A549 treated with Hydrocortisone at 1 μM for 4 hours (cell line): ENCODE data around the gene FAM222B. TPM values are rescaled to one million over a fixed set of nuclear protein-coding genes. Genes with fewer than 3 reads are reported as not detected.

ENCODE experiments used
- total RNA-seq: library from RNA; stranded (reverse); fragments of 200-300 nt; extraction: Qiagen RNA extraction; gene quantifications from 5 replicates; pipeline ENCODE4 v1.2.3, GENCODE V29; 2022

Gene FAM222B, protein sequence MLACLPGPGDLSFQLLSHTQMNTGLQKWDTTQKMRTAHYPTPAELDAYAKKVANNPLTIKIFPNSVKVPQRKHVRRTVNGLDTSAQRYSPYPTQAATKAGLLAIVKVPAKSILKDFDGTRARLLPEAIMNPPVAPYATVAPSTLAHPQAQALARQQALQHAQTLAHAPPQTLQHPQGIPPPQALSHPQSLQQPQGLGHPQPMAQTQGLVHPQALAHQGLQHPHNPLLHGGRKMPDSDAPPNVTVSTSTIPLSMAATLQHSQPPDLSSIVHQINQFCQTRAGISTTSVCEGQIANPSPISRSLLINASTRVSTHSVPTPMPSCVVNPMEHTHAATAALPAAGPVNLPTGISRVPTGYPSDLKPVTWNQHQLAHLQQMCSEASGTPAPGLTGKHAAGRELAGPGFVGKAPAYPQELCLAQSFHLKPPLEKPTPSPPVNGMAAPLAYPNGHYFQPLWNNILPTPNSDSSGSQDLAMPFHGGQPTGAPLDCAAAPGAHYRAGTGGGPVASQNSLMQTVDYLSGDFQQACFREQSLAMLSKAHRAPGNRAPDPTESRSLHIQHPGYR
- total RNA-seq: 37.6 to 44.6 TPM (median 41.0 TPM) in 5 replicates

DNA sequence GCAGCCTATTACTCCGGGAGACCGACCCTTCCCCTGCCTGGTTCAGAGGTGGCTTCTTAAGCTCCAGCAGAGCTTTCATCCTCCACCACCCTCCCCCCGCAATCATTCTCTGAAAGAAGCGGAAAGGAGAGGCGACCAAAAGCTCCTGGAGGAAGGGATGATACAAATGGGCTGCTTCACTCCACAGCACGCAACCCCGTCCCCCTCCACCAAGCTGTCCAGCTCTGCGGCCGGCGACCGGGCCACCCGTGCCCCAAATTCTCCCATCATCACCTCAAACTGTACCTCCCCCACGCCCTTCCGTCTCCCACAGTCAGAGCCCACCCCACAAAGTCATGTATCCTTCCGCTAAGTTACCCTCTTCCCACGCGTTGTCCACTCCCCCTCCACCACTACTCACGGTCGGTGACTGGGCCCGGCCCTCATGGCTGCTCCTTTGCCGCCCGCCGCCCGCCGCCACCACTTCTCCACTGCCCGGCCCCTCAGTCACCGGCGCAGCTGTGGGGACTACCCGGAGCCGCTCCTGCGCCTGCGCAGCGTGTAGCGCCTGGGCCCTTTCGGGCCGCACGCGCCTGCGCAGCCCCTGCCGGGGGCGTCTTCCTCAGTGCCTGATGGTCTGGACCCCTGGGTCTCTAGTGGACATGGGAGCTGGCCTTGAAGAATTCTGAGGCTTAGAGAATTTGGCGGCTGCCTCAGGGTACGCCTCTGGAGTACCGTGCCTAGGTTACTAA, at the start of gene FAM222B:
FAM222B (minus strand) TSS at position 509 of the 731 bp plus-strand sequence. CDS start 76,123 bp downstream, outside the sequence.

DNA sequence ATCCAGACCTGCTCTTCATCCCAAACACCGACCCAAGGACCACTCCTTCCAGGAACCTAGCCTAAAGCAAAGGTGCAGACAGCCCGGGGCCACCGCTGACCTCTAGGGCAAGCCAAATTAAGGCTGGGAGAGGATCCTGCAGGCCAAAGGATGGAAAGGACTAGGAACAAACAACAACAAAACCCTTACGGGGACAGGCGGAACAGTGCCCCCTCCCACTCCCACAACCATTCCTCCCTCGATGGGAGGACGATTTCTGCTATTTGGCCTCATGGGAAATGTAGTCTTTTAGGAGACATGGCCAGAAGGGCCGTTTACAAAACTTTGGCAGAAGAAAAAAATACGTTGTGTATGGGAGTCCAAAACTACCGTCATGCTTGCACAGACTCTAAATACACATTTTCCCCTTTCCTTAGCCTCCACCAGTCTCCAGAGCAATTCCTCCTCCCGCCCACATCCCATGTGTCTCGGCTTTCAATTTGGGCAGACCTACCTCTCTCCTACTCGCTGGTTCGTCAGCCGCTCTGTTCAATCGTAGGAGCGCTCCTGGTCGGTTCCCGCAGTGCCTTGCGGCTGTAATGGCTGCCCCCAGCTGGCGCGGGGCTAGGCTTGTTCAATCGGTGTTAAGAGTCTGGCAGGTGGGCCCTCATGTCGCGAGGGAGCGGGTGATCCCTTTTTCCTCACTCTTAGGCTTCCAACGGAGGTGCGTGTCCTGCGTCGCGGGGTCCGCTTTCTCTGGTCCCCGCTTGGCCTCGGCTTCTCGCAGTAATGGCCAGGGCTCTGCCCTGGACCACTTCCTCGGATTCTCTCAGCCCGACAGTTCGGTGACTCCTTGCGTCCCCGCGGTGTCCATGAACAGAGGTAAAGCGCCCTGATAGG, 12.1 kb upstream of the FAM222B start, which contains the start of gene ERAL1:
ERAL1 (plus strand) TSS at position 560 of the 879 bp plus-strand sequence; CDS start at position 579, 19 bp downstream.

DNA sequence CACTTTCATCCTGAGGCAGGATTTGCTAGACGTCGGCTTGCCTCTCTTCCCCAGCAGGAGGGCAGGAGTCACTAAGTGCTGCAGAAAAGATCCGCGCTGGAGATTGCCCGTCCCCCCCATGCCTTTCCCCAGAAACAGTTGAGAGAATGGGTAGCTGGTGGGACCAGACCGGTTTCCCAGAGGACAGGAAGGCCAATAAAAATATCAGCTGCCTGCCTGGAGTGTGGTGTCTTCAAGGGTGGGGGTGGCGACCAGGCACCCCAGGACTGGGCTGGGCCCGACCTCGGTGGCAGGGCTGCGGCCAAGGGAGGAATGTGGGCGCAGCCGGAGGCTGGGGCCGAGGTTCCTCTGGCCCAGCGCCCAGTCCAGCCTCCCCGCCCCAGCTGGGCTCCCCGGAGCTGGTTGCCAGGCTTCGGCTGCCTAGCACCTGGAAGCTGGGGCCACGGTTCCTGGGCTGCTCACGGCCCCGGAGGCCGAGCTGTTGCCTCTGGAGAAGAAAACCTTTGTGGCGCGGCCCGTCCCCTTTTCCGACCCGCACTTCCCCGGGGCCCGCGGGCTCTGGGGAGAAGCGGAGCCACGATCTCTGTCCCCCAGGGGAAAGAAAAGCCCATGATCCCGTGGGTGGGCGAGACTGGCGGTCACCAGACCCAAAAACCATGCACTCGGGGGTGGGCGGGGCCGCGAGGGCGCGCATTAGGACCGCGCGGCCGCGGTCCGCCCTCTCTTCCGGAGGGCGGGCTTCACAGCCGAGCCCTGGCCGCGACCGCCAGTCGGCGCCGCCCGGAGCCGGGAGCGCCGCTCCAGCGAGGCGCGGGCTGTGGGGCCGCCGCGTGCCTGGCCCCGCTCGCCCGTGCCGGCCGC, 99.1 kb downstream of the FAM222B start, which contains the start of gene TRAF4:
TRAF4 (plus strand) TSS at position 769 of the 861 bp plus-strand sequence. CDS start 102 bp downstream, outside the sequence.

DNA sequence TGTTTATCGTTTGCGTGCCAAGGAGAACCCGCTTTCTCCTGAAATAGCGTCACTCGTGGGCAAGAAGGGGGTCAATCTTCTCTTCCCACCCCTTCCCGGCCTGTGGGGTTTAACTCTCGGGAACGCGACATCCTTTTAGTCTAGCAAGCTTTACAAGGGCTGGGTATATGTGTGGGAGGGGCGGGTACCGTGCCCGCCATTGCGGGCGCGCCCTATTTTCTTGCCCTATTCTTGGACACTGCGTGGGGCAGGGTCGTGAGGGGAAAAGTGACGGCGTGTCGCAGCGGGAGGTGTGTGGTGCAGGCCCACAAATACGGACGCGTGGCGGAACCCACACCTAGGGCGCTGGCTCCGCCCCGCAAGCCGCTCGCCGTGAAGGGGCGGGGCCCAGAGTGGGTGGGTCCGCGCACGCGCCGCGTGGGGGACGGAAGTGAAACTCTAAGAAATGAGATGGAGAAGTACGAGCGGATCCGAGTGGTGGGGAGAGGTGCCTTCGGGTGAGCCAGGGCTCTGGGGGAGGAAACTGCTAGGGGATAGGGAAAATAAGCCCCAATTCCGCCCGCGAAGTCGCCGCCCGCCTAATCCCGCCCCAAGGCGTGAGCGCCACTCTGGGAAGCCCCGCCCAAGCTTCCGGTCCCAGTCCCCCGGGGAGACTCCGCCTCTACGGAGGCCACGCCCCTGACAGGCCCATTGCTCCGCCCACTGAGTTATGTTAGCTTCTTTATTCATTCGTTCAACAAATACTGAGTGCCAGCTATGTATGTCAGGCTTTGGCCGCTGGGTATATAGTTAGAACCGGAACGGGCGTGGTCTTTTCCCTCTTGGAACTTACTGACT, 114.0 kb downstream of the FAM222B start, which contains the start of gene NEK8:
NEK8 (plus strand) TSS at position 425 of the 837 bp plus-strand sequence; CDS start at position 451, 26 bp downstream.

DNA sequence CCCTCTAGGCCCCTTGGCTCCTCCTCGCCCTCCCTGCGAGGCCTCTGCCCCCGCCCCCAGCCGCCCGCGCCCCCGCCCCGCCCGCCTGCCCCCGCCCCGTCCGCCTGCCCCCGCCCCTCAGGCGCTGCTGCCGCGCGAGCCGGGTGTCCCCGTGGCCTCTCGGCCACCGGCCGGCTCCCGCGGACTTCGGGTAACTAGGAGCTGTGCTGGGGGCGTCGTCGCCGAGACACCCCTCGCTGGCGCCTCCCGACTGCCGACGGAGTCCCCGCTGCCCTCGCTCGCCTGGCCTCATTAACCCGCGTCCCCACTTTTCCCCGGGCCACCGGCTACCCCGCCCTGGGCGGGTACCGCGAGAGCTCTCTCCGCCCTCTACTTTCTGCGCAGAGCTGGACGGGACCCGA, 116.4 kb downstream of the FAM222B start, which contains the start of gene TLCD1:
TLCD1 (minus strand) TSS at position 8 of the 401 bp plus-strand sequence. CDS start 136 bp downstream, outside the sequence.

DNA sequence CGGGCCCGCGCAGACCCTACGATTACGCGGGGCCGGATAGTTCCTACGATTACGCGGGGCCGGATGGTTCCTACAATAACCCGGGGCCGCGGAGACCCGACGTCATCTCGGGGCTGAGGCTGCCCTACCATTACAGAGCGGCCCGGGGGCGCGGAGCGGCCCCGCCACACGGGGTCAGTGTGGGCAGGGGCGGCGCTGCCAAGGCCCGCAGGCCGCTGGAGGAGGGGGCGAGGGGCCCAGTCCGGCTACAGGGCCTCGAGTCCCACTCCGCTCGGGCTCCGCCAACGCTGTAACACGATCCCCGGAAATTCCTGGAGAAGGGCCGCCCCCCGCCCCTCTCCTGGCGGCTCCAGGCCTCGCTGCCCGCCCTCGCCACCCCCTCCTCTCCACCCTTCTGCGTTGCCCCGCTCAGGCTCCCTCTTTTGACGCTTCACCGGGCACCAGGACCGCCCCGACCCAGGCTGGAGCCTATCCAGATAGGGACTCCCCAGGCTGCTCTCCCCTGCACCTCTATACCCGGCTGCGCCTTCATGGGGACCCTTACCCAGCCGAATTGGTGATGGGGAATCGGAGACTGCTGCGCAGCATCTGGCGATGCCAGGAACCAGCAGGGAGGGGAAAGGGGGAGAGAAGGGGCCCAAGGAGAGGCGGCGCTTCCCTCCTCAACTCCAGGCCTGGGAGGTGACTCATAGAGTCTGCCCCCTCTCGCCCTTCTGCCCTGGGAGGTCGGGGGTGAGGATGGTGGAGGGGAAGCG, 124.8 kb downstream of the FAM222B start, which contains the start of gene RAB34:
RAB34 (minus strand) TSS at position 291 of the 755 bp plus-strand sequence. CDS start 602 bp downstream, outside the sequence.

DNA sequence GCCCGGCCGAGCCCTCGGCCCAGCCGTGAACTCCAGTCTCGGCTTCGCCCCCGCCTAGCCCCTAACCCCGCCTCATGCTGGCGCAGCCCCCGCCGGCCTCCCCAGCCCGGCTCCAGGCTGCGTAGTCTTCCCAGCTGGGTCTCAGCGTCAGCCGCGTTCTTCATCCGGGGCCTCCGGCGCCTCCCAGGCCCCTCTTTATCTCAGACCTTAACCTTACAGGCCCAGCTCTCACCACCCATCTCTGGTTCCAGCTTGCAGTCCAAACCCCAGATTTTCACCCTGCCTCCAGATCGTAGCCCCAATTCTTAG, 130.9 kb downstream of the FAM222B start, which contains the start of gene PROCA1:
PROCA1 (minus strand) TSS at position 166 of the 309 bp plus-strand sequence. CDS start 228 bp downstream, outside the sequence.

Other genes starting within 250 kb of the FAM222B start
- gene SPAG5, start 243.8 kb downstream of the FAM222B start, total RNA-seq: 67.0 to 80.7 TPM (median 73.4 TPM) in 5 replicates
- gene RSKR, start 228.6 kb downstream of the FAM222B start, total RNA-seq: 3.1 to 5.5 TPM (median 3.9 TPM) in 5 replicates
- gene BLTP2, start 197.6 kb downstream of the FAM222B start, total RNA-seq: 47.0 to 74.1 TPM (median 53.2 TPM) in 5 replicates
- 80.3 to 86.5 TPM (median 81.6 TPM) in 5 replicates for gene SDF2, start 180.9 kb downstream of the FAM222B start, total RNA-seq
- gene SUPT6H, start 180.6 kb downstream of the FAM222B start, total RNA-seq: 68.7 to 82.6 TPM (median 69.4 TPM) in 5 replicates
- gene PROCA1, start 130.9 kb downstream of the FAM222B start, total RNA-seq: 0.93 to 1.2 TPM (median 1.2 TPM) in 5 replicates
- gene RAB34, start 124.9 kb downstream of the FAM222B start, total RNA-seq: 210 to 239 TPM (median 227 TPM) in 5 replicates
- gene RPL23A, start 122.8 kb downstream of the FAM222B start, total RNA-seq: 1,477 to 2,445 TPM (median 2,273 TPM) in 5 replicates
- gene TLCD1, start 116.6 kb downstream of the FAM222B start, total RNA-seq: 29.1 to 47.2 TPM (median 43.1 TPM) in 5 replicates
- gene NEK8, start 114.0 kb downstream of the FAM222B start, total RNA-seq: 3.6 to 4.7 TPM (median 4.2 TPM) in 5 replicates
- 61.0 to 85.9 TPM (median 81.0 TPM) in 5 replicates for gene TRAF4, start 98.8 kb downstream of the FAM222B start, total RNA-seq
- 86.8 to 92.5 TPM (median 88.1 TPM) in 5 replicates for gene ERAL1, start 12.2 kb upstream of the FAM222B start, total RNA-seq
- gene FLOT2, start 54.9 kb upstream of the FAM222B start, total RNA-seq: 78.7 to 90.2 TPM (median 85.3 TPM) in 5 replicates
- gene DHRS13, start 60.3 kb upstream of the FAM222B start, total RNA-seq: 5.6 to 6.9 TPM (median 6.5 TPM) in 5 replicates
- gene PHF12, start 108.7 kb upstream of the FAM222B start, total RNA-seq: 29.2 to 36.2 TPM (median 32.2 TPM) in 5 replicates
- 0.07 TPM in 1 of 5 replicates, not detected in the others for gene SEZ6, start 163.2 kb upstream of the FAM222B start, total RNA-seq
- 0.10 to 0.43 TPM (median 0.22 TPM) in 4 of 5 replicates, not detected in the other for gene PIPOX, start 200.4 kb upstream of the FAM222B start, total RNA-seq